HG03342 (cell line): ENCODE data around the gene MDC1.

Experiments used
- ATAC-seq: cut with Tn5 transposase; IDR thresholded peaks from one replicate; pipeline ENCODE4 v1.9.1; 2021; ENCODE audit warnings: mild to moderate bottlenecking, moderate library complexity; ENCODE audit not compliant: unreplicated experiment

Gene MDC1

GRCh38 chr6:30707281-30707850 is 9.7 kb downstream of the MDC1 start:
- no peak for ATAC-seq

- ATAC-seq: no peak
Measured at GRCh38 chr6:30705620-30706019, 11.5 kb downstream of the MDC1 start.

- no peak for ATAC-seq
Measured at GRCh38 chr6:30703821-30704220, 13.3 kb downstream of the MDC1 start.

GRCh38 chr6:30703011-30703410 is 14.1 kb downstream of the MDC1 start:
- ATAC-seq: no peak

- no peak for ATAC-seq
Measured at GRCh38 chr6:30700340-30700739, 16.7 kb downstream of the MDC1 start.

GRCh38 chr6:30696432-30696831 is 20.6 kb downstream of the MDC1 start:
- no peak for ATAC-seq

GRCh38 chr6:30691208-30691847 is 25.8 kb downstream of the MDC1 start:
- no peak for ATAC-seq

- no peak for ATAC-seq
Measured at GRCh38 chr6:30690403-30691207, 26.5 kb downstream of the MDC1 start, which contains the start of gene NRM. Gene NRM (minus strand): TSS chr6:30690984. CDS start chr6:30690974, 10 bp downstream.

- no peak for ATAC-seq
Measured at GRCh38 chr6:30689985-30690384, 27.1 kb downstream of the MDC1 start.

GRCh38 chr6:30689022-30689865 is 27.8 kb downstream of the MDC1 start:
- no peak for ATAC-seq

- ATAC-seq: no peak
Measured at GRCh38 chr6:30688569-30688968, 28.5 kb downstream of the MDC1 start.

GRCh38 chr6:30687659-30688431 is 29.2 kb downstream of the MDC1 start:
- no peak for ATAC-seq

- ATAC-seq: peak; percentile 45
Measured at GRCh38 chr6:30686908-30687658, 30.0 kb downstream of the MDC1 start.

- no peak for ATAC-seq
Measured at GRCh38 chr6:30686009-30686907, 30.8 kb downstream of the MDC1 start, which contains the start of gene PPP1R18. Gene PPP1R18 (minus strand): TSS chr6:30686645. CDS start chr6:30686018, 627 bp downstream.

GRCh38 chr6:30685157-30686008 is 31.7 kb downstream of the MDC1 start:
- no peak for ATAC-seq

GRCh38 chr6:30684386-30685156 is 32.5 kb downstream of the MDC1 start:
- no peak for ATAC-seq

- ATAC-seq: no peak
Measured at GRCh38 chr6:30683980-30684338, 33.1 kb downstream of the MDC1 start.
